Fibroblast of lung (primary cell): ENCODE results near the gene CDC14B. TPM values are rescaled to one million over a fixed set of nuclear protein-coding genes. Genes with fewer than 3 reads are reported as not detected.

Source experiments
- DNase-seq, 2 donors: peaks; one replicate each; pipeline versions ENCODE4 v3.0.0 to v3.0.0-alpha.2; 2010; ENCODE audit warnings: low read depth in 2 of 2
- H2AFZ ChIP-seq: 2 replicates; pipeline ENCODE4 v1.5.1; 2012; ENCODE audit warnings: low read length, control low read depth, inconsistent platforms
- H3K27ac ChIP-seq: 2 replicates; pipeline ENCODE4 v1.5.1; 2011; ENCODE audit warnings: low read length, control low read depth; ENCODE audit not compliant: insufficient read depth
- H3K27me3 ChIP-seq: 2 replicates; pipeline ENCODE4 v1.5.1; 2011; ENCODE audit warnings: mild to moderate bottlenecking, low read length; ENCODE audit not compliant: control insufficient read depth, insufficient read depth
- H3K36me3 ChIP-seq: 2 replicates; pipeline ENCODE4 v1.5.1; 2011; ENCODE audit warnings: low read length; ENCODE audit not compliant: control insufficient read depth, insufficient read depth
- H3K4me1 ChIP-seq: 2 replicates; pipeline ENCODE4 v1.5.1; 2011; ENCODE audit warnings: low read length; ENCODE audit not compliant: control insufficient read depth, insufficient read depth; ENCODE audit errors: extremely low read depth
- H3K4me2 ChIP-seq: 2 replicates; pipeline ENCODE4 v1.5.1; 2011; ENCODE audit warnings: low read length, control low read depth; ENCODE audit not compliant: insufficient read depth; ENCODE audit errors: extremely low read depth
- H3K4me3 ChIP-seq, 4 experiments: fragments of 200-600 bp in 1 of 4; sonication (generic) in 1 of 4; replicated peaks in 1 of 4; 2 replicates each; pipeline ENCODE4 v1.5.1; 2011 to 2016; ENCODE audit warnings: low read length in 4 of 4, low read depth in 3 of 4, mild to moderate bottlenecking in 3 of 4, control low read depth in 2 of 4, inconsistent platforms in 1 of 4, mixed read lengths in 1 of 4; ENCODE audit not compliant: insufficient read depth in 1 of 4; ENCODE audit errors: control extremely low read depth in 1 of 4
- H3K79me2 ChIP-seq: 2 replicates; pipeline ENCODE4 v1.5.1; 2012; ENCODE audit warnings: mild to moderate bottlenecking, low read length, inconsistent platforms; ENCODE audit not compliant: control insufficient read depth, insufficient read depth
- H3K9ac ChIP-seq: 2 replicates; pipeline ENCODE4 v1.5.1; 2011; ENCODE audit warnings: mild to moderate bottlenecking, low read length, control low read depth; ENCODE audit not compliant: insufficient read depth
- H3K9me3 ChIP-seq: 2 replicates; pipeline ENCODE4 v1.5.1; 2012; ENCODE audit warnings: low read depth, low read length; ENCODE audit not compliant: control insufficient read depth, insufficient read depth
- H4K20me1 ChIP-seq: 2 replicates; pipeline ENCODE4 v1.5.1; 2011; ENCODE audit warnings: low read length; ENCODE audit not compliant: control insufficient read depth, insufficient read depth; ENCODE audit errors: extremely low read depth
- EZH2 ChIP-seq: IDR thresholded peaks from 2 replicates; pipeline ENCODE4 v1.5.1; 2012; ENCODE audit warnings: low read length, control low read depth, mild to moderate bottlenecking; ENCODE audit errors: missing control alignments
- polyA plus RNA-seq, 2 donors: library from polyadenylated mRNA; depleted of rRNA in 1 of 2; stranded (reverse) in 1 of 2; unstranded in 1 of 2; fragments of >200 nt; gene quantifications; 2 replicates each; pipeline ENCODE4 v1.2.1, GENCODE V29; 2011 to 2012; ENCODE audit warnings: missing spikeins in 1 of 2
- total RNA-seq: library from RNA; depleted of rRNA; stranded (reverse); fragments of >200 nt; gene quantifications from 2 replicates; pipeline ENCODE4 v1.2.1, GENCODE V29; 2014
- TF ChIP-seq, protein P1 (sequence below), 2 donors: IDR thresholded peaks in 1 of 2; conservative IDR thresholded peaks in 1 of 2; 1 replicate in 1 of 2; 2 replicates in 1 of 2; pipeline ENCODE4 v1.5.1; 2011 to 2012; ENCODE audit warnings: low read length in 2 of 2, control low read depth in 1 of 2, inconsistent platforms in 1 of 2, low read depth in 1 of 2, mild to moderate bottlenecking in 1 of 2

CDC14B gene
- total and polyA plus RNA-seq, 2 donors (not counting 1 experiment from before 2014, with no cell fraction given) = 38.0 to 68.5 TPM

DNA sequence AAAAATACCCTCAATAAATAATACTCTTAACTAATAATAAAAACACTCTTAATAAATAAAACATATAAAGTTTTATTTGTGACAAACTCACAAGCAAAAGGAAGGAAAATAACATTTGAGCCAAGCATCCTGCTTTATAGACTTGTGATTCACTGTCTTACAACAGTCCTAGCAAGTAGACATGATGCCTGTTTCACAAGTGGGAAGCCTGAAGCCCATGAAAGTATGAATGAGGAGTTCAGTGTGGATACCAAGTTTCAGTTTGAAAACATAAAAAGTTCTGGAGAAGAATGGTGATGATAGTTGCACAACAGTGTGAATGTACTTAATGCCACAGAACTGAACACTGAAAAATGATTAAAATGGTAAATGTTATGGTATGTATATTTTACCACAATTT, 158.8 kb downstream of the CDC14B start:
- no peak overlapping the region for H3K9ac ChIP-seq
- H3K36me3 ChIP-seq = peaks cover 5% of the 10 kb centered on the region
- H3K79me2 ChIP-seq = peaks cover 2% of the 10 kb centered on the region
- no peak overlapping the region for H3K4me3 ChIP-seq
- no peaks in the 10 kb centered on the region for H4K20me1 ChIP-seq
- no peak overlapping the region for H3K27ac ChIP-seq
- H3K9me3 ChIP-seq = no peaks in the 10 kb centered on the region
- H3K4me1 ChIP-seq = no peaks in the 10 kb centered on the region
- no peaks in the 10 kb centered on the region for H3K27me3 ChIP-seq
- peak in 1 of 2 donors; percentile 35 for DNase-seq
- no peak overlapping the region for H2AFZ ChIP-seq
- TF ChIP-seq, protein P1, sequence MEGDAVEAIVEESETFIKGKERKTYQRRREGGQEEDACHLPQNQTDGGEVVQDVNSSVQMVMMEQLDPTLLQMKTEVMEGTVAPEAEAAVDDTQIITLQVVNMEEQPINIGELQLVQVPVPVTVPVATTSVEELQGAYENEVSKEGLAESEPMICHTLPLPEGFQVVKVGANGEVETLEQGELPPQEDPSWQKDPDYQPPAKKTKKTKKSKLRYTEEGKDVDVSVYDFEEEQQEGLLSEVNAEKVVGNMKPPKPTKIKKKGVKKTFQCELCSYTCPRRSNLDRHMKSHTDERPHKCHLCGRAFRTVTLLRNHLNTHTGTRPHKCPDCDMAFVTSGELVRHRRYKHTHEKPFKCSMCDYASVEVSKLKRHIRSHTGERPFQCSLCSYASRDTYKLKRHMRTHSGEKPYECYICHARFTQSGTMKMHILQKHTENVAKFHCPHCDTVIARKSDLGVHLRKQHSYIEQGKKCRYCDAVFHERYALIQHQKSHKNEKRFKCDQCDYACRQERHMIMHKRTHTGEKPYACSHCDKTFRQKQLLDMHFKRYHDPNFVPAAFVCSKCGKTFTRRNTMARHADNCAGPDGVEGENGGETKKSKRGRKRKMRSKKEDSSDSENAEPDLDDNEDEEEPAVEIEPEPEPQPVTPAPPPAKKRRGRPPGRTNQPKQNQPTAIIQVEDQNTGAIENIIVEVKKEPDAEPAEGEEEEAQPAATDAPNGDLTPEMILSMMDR (conservative IDR thresholded peaks at IDR 0.05 in 1 of 2, IDR thresholded peaks at IDR 0.05 in 1 of 2; ENCODE audit: low read depth in 1 of 2, low read length in 2 of 2) = no peak
- no peak for TF ChIP-seq EZH2
- no peak overlapping the region for H3K4me2 ChIP-seq

DNA sequence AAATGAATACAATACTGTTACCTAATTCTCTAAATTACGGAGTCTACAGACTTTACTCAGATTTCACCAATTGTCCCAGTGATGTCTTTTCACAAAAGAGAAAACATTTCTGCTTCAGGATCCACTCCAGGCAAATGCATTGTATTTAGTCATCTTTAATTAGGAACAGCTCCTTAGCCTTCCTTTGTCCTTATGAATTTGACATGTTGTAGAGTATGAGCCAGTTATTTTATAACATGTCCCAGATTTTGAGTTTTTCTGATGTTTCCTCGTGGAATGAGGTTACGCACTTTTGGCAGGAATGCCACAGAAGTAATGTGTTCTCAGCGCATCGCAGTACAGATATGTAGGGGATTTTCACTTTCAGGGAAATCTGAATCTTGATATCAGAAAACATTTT, 159.2 kb downstream of the CDC14B start:
- peaks cover 5% of the 10 kb centered on the region for H3K36me3 ChIP-seq
- H3K4me3 ChIP-seq = no peak overlapping the region
- no peak overlapping the region for H3K4me2 ChIP-seq
- H3K9me3 ChIP-seq = no peaks in the 10 kb centered on the region
- H3K9ac ChIP-seq = no peak overlapping the region
- peaks cover 6% of the 10 kb centered on the region for H3K79me2 ChIP-seq
- no peak overlapping the region for H2AFZ ChIP-seq
- TF ChIP-seq EZH2 = no peak
- TF ChIP-seq, protein P1 (conservative IDR thresholded peaks at IDR 0.05 in 1 of 2, IDR thresholded peaks at IDR 0.05 in 1 of 2; ENCODE audit: low read depth in 1 of 2, low read length in 2 of 2) = no peak
- DNase-seq = no peak
- H3K27ac ChIP-seq = no peak overlapping the region
- H3K27me3 ChIP-seq = no peaks in the 10 kb centered on the region
- no peaks in the 10 kb centered on the region for H4K20me1 ChIP-seq
- no peaks in the 10 kb centered on the region for H3K4me1 ChIP-seq

DNA sequence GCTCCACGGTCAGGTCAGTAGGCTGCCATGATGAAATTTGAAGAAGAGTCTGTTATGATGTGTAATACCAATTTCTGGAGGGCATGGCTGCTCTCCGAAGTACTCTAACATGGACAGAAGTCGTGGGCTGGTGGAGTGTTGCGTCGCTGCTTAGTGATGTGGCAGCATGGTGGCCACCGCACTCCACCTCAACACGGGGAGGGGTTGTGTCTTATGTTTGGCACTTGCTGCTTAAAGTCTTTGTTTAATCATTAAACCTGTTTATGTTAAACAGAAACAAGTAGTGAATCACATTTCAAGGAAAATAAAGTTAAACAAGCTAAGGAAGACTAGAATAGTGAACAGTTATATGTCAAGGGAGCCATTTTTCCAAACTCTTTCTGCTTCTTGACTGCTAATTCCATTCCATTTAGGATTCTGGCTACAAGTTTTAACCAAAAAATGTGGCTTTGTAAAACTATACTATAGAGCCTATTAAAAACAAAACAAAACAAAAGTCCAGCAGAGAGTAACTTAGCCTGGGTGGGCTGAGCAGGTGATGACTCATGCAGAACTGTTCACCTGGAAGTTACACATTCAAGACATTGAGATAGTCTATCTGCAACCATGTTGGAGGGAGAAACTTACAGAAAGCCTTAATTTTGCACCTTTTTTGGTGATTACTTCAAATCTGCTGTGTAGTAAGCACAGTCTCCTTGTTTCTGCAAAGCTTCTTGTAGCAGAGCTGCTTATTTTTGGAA, 160.2 kb downstream of the CDC14B start:
- Histone ChIP-seq H3K9ac (no peak overlapping the region), H3K27ac (no peak overlapping the region), H3K4me1 (no peaks in the 10 kb centered on the region), H3K4me3 (no peak overlapping the region), H3K36me3 (peaks cover 3% of the 10 kb centered on the region), H3K4me2 (no peak overlapping the region), H4K20me1 (no peaks in the 10 kb centered on the region), H3K27me3 (no peaks in the 10 kb centered on the region), H3K79me2 (peaks cover 14% of the 10 kb centered on the region), H3K9me3 (no peaks in the 10 kb centered on the region), H2AFZ (no peak overlapping the region)
- DNase-seq = peak in 1 of 2 donors; percentile 38
- TF ChIP-seq EZH2 = no peak
- TF ChIP-seq, protein P1 (conservative IDR thresholded peaks at IDR 0.05 in 1 of 2, IDR thresholded peaks at IDR 0.05 in 1 of 2; ENCODE audit: low read depth in 1 of 2, low read length in 2 of 2) = no peak
